ENCODE data around the gene MPZL3.
A peak's percentile ranks its signal among the peaks of the same experiment; 100 is the strongest.

The MPZL3 gene

DNA sequence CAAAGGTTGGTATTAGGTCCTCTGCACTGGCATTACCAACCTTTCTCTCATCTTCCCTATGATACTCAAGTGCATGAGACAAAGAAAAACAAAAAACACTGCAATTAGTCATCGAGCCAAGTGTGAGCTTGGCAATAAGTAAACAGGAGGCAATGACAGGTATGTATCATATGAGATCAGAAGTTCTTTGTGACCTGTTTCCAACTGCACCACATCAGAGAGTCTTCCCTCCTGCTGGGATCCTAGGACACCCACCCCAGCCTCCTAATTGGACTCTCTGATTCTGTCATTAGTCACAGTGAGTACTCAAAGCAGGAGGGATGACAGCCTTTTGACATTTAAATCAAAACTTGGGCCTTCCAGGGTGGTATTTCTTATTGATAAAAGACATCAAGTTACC lies 19.5 kb downstream of the MPZL3 start:
- DNase-seq (ENCODE audit: low read depth in 2 of 3, low spot score in 1 of 3): peak in 2 of 3 donors; percentile 57 to 67

DNA sequence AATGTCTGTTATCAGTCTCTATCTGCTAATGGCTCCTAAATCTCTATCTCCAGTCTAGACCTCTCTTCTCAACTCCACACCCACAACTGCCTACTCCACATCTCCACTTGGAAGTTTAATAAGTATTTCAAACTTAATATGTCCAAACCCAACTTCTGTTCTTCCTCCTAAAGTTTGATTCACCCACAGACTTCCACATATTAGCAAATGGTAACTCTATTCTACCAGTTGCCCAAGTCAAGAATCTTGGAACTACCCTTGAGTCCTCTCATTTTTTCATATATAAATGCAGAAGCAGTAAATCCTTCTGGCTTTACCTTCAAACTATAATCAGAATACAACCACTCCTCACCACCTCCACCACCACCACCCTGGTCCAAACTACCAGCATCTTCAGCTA lies 20.7 kb downstream of the MPZL3 start:
- DNase-seq (ENCODE audit: low read depth in 2 of 3, low spot score in 1 of 3): no peak

DNA sequence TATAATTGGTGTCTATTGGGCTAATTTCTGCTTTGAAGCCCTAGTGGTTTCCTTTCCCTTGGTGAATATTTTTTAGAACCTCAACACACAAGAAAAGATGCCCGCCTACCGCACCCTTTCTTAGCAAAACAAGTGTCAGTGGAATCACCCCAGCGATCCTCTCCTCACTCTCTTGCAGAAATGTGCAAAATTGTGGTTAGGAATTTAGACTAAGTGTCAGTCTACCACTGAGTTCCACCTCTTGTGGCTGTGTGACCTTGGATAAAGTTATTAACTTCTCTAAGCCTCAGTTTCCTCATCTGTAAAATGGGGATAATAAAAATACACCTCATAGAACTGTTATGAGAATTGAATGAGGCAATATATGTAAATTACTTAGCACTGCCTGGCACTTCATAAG lies 22.1 kb downstream of the MPZL3 start:
- DNase-seq (ENCODE audit: low read depth in 2 of 3, low spot score in 1 of 3): no peak

DNA sequence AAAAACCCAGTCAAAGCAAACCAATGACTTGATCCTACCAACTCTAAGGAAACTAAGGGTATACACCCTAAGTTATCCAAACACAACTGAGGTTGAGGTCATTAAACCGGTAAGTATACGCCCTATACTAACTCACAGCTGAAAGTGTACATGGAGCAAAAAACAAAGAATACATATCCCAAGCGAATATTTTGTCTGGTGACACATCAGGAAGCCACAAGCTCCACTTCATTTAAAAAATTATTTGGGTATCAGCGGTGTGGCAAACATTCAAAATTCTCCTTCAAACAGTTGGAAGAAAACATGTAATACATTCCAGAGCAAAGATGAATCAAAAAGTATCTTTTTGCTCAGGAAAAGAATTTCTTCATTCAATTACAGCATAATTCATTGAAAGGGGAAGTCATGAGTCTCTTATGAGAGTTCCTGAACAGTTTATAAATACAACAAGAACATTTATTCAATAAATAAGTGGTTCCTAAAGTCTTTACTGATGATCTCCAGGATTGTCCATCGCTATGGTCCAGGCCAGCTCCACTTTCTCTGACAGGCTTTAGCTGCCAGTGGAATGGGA lies 22.8 kb downstream of the MPZL3 start:
- DNase-seq (ENCODE audit: low read depth in 2 of 3, low spot score in 1 of 3): no peak

DNA sequence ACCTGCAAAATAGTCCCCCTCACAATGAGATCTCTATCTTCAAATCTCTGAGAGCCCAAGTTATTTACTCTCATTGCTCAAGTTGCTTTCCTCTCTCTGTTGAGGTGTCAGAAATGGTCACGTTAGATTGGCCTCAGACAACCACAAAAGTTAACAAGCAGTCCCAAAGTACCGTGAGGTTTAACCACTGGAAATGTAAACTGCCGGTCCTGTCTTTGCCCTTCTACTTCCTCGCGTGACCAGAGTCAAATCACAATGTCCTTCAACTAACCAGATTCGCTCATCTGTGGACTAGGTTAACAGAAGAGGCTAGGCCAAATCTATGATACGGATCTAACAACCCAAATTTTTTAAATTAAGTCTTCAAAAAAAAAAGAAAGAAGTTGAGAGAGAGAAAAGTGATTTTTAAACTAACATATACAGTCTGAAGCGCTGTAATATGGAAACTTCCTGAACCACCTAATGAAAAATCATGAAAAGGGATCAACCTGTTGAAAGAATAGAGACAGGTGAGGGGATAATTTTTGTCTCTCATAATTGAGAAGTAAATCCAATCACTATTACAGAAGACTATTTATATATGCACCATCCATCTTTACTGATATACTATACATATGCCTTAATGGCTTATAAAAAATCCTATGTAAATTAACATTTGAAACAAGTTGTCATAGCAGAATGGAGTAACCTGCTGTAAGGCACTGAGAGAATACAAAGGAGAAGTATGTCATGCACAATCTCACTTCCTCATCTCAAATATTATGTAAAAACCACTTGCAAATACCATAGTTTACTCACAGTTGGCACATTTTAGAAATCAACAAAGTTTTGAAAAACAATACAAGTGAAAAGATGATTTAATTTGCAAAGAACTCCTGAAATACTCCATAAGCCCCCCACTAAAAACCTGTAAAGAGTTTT lies 24.0 kb downstream of the MPZL3 start:
- no peak for DNase-seq (ENCODE audit: low read depth in 2 of 3, low spot score in 1 of 3)

DNA sequence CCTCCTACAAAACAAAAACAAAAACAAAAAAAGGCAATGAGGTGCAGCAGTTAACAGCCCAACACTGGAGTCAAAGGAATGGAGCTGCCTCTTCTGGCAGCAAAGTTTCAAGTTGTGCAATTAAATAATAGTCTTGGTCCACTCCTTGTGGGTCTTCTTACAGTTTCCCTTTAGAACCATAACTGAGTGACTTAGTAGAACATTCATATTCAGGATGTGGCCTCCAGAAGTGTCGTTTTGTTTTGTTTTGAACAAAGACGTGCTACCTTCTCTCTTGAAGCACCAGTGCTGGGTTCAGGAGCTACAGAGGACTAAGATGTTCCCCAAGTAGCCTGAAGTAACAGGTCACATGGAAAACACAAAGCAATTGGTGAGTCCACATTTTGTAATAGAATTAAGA lies 25.4 kb downstream of the MPZL3 start:
- DNase-seq (ENCODE audit: low read depth in 2 of 3, low spot score in 1 of 3): no peak

DNA sequence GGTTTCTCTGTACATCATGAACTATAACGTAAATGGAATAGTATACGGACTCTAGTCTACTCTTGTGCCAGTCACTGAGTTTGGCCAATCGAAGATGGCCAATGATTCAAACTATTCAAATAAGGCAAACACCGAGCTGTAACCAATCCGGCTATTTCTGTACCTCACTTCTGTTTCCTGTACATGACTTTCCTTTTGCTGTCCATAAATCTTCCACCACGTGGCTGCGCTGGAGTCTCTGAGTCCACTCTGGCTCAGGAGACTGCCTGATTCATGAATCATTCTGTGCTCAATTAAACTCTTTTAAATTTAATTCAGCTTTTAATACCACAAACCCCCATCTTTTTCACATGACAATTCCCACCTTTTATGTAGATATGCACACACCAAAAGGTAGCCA lies 25.9 kb downstream of the MPZL3 start:
- DNase-seq (ENCODE audit: low read depth in 2 of 3, low spot score in 1 of 3): no peak

DNA sequence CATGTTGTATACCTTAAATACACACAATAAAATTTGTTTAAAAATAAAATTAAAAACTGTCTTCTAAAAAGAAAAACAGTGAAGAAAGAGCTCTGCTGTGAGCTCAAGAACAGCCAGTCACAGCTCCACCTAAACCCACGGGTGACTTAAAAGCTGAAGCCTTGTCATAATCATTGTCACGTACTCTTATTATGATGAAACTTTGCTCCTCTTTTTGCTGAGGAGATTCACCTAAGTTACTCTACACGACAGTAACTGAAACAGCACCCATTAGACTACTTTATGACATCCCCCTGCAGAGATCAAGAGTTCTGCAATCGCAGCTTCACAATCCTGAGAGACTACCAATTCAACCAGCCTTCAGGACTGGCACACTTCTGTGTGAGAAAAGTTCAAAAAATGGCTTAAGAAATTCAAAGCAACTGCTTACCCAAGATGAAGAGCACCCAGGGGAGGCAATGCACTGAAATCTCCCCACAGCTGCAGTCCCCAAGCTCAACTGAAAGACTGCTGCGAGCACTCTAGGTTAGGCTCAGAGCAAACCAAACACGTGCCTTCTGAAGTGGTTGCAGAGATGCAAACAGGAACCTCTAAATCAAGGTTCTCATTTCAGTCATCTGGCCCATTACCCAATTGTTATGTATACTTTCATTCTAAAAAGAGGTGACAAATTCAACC lies 27.5 kb downstream of the MPZL3 start, which contains the start of gene JAML:
Gene JAML (minus strand): TSS at position 501 of the 678 bp plus-strand sequence. CDS start 10,145 bp downstream, outside the sequence.
- DNase-seq (ENCODE audit: low read depth in 2 of 3, low spot score in 1 of 3): peak in 2 of 3 donors; percentile 40 to 53

DNA sequence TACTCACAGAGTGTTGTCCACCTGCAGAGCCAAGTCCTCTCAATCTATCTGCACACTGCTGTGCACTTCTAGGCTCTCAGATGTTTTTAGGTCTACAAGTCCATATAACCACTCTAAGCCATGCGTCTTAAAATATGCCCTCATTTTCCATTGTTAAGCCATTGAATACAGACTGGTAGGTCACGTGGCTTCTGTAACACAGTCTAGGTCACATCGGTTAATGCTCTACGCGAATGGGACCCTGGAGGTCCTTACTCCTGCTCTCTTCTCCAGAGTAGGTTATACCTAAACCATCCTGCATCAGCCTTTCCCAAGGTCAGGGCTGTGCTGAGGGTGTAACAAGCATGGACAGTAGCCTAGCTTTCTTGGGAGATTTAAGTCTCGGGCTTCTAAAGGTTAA lies 28.2 kb downstream of the MPZL3 start:
- no peak for DNase-seq (ENCODE audit: low read depth in 2 of 3, low spot score in 1 of 3)

DNA sequence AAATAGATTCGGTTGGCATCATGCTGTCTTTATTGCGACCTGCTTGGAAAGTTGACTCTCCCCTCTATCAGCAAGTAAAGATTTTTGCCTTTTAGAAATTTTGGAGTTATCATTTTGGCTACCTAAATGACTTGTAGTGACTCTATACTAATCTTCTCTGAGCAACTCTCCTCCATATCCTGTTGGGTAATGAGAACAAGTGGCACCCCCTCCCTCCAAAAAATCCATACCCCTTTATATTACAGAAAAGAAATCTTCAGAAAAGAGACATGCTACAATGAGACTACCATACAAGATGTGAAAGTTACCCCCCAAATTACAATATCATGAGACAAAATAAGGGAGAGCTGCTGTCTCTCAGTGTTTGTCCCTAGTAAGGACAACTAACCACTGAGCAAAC lies 28.6 kb downstream of the MPZL3 start:
- no peak for DNase-seq (ENCODE audit: low read depth in 2 of 3, low spot score in 1 of 3)

DNA sequence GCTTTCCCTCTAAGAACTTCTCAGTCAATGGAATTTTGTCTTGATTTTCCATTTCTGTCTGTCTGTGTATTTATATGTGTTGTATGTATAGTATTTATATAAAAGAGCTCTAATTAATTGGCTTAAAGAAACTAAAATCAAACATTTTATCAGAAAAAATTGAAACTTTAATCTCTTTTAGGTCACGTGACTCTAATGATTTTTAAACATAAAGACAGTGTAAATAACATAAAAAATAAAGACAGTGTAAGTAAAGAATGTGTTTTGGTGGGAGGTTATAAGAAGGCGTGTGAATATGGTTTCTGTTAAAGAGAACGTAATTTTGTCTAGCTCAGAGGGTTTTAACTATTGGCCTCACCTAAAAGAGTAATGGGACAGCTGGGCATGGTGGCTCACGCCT lies 29.7 kb downstream of the MPZL3 start:
- no peak for DNase-seq (ENCODE audit: low read depth in 2 of 3, low spot score in 1 of 3)

DNA sequence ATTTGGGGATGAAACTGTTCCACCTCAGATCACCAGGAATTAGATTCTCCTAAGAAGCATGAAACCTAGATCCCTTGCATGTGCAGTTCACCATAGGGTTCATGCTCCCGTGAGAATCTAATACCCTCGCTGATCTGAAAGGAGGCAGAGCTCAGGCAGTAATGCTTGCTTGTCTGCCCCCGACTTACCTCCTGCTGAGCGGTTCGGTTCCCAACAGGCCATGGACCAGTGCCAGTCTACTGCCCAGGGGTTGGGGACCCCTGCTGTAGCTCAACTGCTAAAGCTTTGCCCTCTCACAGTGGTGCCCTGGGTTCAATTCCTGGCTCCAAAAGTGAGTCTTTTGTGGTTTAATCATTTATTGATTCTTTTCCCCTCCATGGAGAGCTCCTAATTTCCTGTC lies 30.7 kb downstream of the MPZL3 start:
- no peak for DNase-seq (ENCODE audit: low read depth in 2 of 3, low spot score in 1 of 3)

DNA sequence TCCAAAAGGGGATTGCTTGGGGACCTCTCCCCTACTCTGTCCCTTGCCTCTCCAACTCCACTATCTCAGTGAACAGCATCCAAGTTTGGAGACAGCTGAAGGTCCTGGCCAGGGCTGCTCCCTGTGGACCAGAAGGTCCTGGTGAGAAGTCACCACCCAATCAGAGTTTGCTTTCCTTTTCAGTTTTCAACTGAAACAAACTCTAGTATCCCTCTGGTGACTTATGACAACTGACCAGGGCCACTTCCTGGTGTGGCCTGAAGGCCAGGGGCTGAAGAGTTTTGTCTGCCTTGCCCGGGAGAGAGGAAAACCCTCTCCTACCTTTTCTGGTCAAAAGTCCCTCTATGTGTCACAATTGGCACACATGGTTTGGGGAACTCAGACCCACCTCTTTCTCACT lies 32.4 kb downstream of the MPZL3 start:
- no peak for DNase-seq (ENCODE audit: low read depth in 2 of 3, low spot score in 1 of 3)

DNA sequence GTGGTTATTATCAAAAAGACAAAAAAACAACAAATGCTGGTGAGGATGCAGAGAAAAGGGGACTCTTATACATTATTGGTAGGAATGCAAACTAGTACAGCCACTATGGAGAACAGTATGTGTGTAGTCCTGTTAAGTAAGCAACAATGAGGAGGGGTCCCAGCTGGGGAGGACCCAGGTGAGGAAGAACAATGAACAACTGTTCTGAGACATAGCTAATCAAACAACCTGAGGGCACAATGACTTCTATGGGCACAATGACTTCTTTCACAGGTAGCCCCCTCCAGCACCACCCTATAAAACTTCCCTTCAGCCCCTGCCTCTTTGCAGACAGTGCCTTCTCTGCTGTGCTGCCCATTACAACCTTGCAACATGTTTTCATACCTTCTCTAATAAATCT lies 32.9 kb downstream of the MPZL3 start:
- no peak for DNase-seq (ENCODE audit: low read depth in 2 of 3, low spot score in 1 of 3)

DNA sequence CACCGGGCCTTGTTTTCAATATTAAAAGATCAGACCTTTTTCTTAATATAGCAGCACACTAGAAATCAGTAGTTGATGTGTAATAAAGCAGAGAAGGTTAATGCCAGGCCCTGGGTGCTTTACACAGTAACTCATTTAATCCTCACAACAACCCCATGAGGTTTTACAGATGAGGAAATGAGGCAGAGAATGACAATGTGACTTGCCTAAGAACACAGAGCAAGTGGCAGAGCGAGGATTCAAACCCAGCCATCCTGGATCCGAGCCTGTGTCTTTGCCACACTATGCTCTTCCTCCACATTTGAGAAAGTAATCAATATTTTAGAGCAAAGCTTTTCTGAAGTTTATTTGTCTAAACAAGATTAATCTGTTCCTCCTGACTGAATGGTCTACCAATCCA lies 34.6 kb downstream of the MPZL3 start:
- no peak for DNase-seq (ENCODE audit: low read depth in 2 of 3, low spot score in 1 of 3)

DNA sequence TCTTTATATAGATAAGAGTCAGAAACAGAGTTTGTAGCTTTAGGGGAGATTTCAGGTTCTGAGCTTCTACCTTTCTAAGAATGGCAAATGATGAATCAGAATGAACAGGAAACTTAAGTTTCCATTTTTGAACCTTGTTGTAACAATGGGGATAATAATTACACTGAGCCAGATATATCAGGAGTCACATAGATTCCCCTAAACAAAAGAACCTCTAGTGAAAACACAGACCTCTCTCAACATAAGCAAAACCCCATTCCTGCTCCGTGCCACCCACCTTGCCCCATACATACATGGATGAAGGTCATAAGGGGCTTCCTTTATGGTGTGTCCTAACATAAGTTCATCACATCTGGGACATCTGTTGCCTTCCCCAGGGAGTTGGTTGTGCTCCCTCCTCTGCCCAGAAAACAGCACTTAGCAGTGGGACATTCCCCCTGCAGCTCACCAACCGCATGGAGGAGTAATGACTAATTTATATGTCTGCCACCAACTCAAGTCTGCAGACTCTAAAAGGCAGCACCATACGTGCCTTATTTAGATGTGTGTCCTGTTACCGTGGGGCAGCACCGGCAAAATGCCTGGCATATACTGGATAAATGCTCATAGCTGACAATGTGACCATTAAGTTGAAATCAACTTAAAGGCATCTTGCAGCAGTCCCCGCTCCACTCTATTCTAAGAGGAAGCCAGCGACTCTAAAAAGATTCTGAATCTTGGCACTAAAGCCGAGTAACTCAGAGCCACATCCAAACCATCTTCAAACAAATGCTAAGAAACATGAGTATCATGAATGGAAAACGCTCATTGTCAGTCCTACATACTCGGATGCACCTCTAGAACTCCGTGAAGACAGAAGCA lies 35.3 kb downstream of the MPZL3 start:
- peak in 2 of 3 donors; percentile 39 to 52 for DNase-seq (ENCODE audit: low read depth in 2 of 3, low spot score in 1 of 3)

DNA sequence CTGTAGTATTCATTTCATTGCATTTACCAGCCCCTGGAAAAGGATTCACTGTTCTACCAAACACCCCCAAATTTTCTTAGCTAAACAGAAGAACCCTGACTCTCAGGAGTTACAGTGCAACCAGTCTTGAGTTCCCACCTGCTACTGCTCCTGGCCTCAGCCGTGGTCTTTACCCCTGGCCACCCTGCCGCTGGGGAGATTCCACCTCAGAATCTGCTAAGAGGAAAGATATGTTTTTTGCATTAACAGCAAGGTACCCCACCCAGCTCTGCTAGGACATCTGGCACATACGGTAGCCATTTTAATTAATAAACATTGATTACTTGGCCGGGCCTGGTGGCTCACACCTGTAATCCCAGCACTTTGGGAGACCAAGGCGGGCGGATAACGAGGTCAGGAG lies 36.4 kb downstream of the MPZL3 start:
- no peak for DNase-seq (ENCODE audit: low read depth in 2 of 3, low spot score in 1 of 3)

DNA sequence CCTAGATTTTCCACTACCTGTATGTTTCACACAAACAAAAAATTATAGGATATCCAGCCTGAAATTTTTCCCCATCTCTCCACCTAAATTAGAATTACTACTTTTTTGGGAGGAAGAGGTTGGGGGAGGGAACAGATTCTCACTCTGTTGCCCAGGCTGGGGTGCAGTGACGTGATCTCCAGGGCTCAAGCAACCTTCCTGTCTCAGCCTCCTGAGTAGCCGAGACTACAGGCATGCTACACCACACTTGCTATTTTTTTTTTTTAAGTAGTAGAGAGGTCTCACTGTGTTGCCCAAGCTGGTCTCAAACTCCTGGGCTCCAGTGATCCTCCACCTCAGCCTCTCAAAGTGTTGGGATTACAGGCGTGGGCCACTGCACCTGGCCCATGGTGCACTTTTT lies 36.9 kb downstream of the MPZL3 start:
- no peak for DNase-seq (ENCODE audit: low read depth in 2 of 3, low spot score in 1 of 3)

DNA sequence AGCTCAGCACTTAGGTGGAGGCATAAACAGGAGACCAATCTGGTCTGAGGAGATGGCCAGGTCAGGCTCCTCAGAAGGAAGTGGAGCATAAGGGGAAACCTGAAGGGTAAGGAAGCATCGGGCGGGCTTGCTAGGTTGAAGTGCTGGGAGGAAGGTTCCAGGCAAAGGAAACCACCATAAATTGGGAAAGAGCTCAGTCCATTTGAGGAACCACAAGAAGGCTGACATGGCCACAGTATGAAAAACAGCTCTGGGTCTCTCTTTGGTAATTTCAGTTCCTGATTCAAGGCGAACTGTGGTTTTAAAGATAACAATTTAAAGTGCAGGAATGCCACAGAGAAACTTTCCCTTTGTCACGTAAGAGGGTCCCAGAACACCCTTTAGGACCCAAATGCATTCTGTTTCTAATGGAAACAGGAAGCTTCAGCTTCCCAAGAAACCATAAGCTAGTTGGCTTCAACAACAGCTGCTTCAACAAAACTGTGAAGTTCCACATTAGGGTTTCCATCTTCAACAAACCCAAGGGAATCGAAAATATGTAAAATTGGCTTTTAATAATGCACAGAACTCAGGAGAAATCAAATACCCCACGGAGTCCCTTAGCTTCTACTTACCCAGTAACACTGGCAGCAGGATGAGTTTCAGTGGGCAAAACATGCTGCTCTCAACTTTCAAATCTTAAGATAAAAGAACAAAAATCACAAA lies 37.8 kb downstream of the MPZL3 start:
- no peak for DNase-seq (ENCODE audit: low read depth in 2 of 3, low spot score in 1 of 3)

DNA sequence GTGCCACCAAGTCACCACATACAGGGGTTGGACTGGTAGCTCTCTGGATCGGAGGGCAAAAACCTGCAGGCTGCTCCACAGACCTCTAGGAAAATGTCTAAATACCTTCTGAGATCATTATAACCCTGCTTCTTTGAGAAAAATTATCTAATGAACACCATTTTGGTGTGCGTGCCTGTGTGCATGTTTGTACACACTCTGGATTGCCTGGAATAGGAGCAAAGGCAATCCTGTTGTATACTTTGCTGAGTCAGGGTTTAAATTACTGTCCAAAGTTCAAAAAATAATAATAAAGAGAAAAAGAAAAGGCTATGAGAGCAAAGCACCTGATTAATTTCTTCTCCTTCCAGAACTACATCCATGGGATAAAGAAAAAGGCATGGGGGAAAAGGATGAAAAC lies 38.4 kb downstream of the MPZL3 start:
- DNase-seq (ENCODE audit: low read depth in 2 of 3, low spot score in 1 of 3): no peak

DNA sequence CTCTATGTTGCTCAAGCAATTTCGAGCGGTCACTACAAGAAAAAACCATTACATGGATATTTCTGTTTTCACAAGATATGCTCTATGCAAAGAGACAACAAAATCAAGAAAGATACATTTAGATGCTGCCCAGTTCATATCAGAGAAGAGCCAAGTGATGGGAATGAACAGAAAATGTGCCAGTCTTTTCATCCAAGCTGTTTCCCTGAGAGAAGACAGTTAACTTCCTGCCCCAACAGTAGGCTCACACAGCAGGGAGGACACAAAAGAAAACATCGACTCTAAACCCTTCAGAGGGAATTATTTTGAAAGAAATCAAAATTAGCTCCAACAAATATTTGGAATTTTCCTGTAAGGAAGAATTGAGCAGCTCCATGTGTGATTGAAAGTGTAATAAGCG lies 39.0 kb downstream of the MPZL3 start:
- no peak for DNase-seq (ENCODE audit: low read depth in 2 of 3, low spot score in 1 of 3)

All from stimulated activated CD4-positive, alpha-beta T cell treated with anti-CD3 and anti-CD28 coated beads, Interleukin-12 subunit alpha, Interleukin-12 subunit beta, amount 100 ng/mL, for 48 hours (primary cell).